HCT116 (cell line): ENCODE data around the gene PSMC6.

Experiments
- ATF3 ChIP-seq: IDR thresholded peaks from 2 replicates; pipeline ENCODE4 v1.6.1; 2012
- CEBPB ChIP-seq: IDR thresholded peaks from 2 replicates; pipeline ENCODE4 v1.6.1; 2012; ENCODE audit warnings: low read depth
- CTCF ChIP-seq, 3 experiments: fragments of 200-600 bp in 1 of 3; sonication (generic) in 1 of 3; IDR thresholded peaks in 2 of 3; conservative IDR thresholded peaks in 1 of 3; 2 replicates each; pipeline ENCODE4 v1.5.1; 2012 to 2017; ENCODE audit warnings: low read depth in 2 of 3, low read length in 2 of 3, antibody characterized with exemption in 1 of 3, borderline replicate concordance in 1 of 3, control low read depth in 1 of 3, mild to moderate bottlenecking in 1 of 3, mixed read lengths in 1 of 3, mixed run types in 1 of 3, moderate library complexity in 1 of 3; ENCODE audit not compliant: insufficient read depth in 1 of 3
- EGR1 ChIP-seq: IDR thresholded peaks from 2 replicates; pipeline ENCODE4 v1.6.1; 2012; ENCODE audit warnings: low read depth
- ELF1 ChIP-seq: IDR thresholded peaks from 2 replicates; pipeline ENCODE4 v1.6.1; 2012; ENCODE audit warnings: low read depth, borderline replicate concordance
- EZH2 ChIP-seq: fragments of 200-600 bp; sonication (generic); IDR thresholded peaks from 2 replicates; pipeline ENCODE4 v1.6.1; 2017; ENCODE audit warnings: antibody characterized with exemption, mixed run types
- FOSL1 ChIP-seq: IDR thresholded peaks from 2 replicates; pipeline ENCODE4 v1.6.1; 2012; ENCODE audit warnings: low read depth
- JUND ChIP-seq: IDR thresholded peaks from 2 replicates; pipeline ENCODE4 v1.6.1; 2012
- POLR2A ChIP-seq: IDR thresholded peaks from 2 replicates; pipeline ENCODE4 v1.7.0; 2011; ENCODE audit warnings: borderline replicate concordance; ENCODE audit not compliant: insufficient read depth, insufficient read length; ENCODE audit errors: extremely low read depth
- POLR2AphosphoS5 ChIP-seq: IDR thresholded peaks from 2 replicates; pipeline ENCODE4 v1.6.1; 2011; ENCODE audit warnings: mild to moderate bottlenecking, low read depth, low read length, moderate library complexity
- SIN3A ChIP-seq: IDR thresholded peaks from 2 replicates; pipeline ENCODE4 v1.6.1; 2012; ENCODE audit warnings: low read depth
- TF ChIP-seq, protein P1 (sequence below): IDR thresholded peaks from 2 replicates; pipeline ENCODE4 v1.6.1; 2011; ENCODE audit warnings: mild to moderate bottlenecking, low read length, moderate library complexity; ENCODE audit not compliant: insufficient replicate concordance; ENCODE audit errors: extremely low read depth

GRCh38 chr14:52706286-52706685 is 714 bp upstream of the PSMC6 start:
- TF ChIP-seq CTCF (IDR thresholded peaks at IDR 0.05 in 2 of 3, conservative IDR thresholded peaks at IDR 0.05 in 1 of 3; ENCODE audit: borderline replicate concordance in 1 of 3, insufficient read depth in 1 of 3, low read depth in 2 of 3, low read length in 2 of 3), result no peak
- TF ChIP-seq EZH2, result no peak
- no peak for TF ChIP-seq JUND
- no peak for TF ChIP-seq POLR2AphosphoS5
- TF ChIP-seq FOSL1, result no peak
- TF ChIP-seq ELF1, result no peak
- TF ChIP-seq EGR1, result no peak
- TF ChIP-seq POLR2A, result no peak
- TF ChIP-seq, protein P1, sequence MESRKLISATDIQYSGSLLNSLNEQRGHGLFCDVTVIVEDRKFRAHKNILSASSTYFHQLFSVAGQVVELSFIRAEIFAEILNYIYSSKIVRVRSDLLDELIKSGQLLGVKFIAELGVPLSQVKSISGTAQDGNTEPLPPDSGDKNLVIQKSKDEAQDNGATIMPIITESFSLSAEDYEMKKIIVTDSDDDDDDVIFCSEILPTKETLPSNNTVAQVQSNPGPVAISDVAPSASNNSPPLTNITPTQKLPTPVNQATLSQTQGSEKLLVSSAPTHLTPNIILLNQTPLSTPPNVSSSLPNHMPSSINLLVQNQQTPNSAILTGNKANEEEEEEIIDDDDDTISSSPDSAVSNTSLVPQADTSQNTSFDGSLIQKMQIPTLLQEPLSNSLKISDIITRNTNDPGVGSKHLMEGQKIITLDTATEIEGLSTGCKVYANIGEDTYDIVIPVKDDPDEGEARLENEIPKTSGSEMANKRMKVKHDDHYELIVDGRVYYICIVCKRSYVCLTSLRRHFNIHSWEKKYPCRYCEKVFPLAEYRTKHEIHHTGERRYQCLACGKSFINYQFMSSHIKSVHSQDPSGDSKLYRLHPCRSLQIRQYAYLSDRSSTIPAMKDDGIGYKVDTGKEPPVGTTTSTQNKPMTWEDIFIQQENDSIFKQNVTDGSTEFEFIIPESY, result no peak
- no peak for TF ChIP-seq CEBPB
- no peak for TF ChIP-seq SIN3A
- TF ChIP-seq ATF3, result no peak
